Gastrocnemius medialis (tissue), 4 donors: ENCODE results near the gene WFDC8. TPM values are rescaled to one million over a fixed set of nuclear protein-coding genes. Genes with fewer than 3 reads are reported as not detected.

Source experiments
- ATAC-seq, 2 donors: fragments of 150-250 bp; one replicate each; pipeline ENCODE4 v1.9.1; 2016
- DNase-seq, 2 donors: peaks; one replicate each; pipeline ENCODE4 v3.0.0-alpha.2; 2019
- H3K27ac ChIP-seq, 4 donors: fragments of 200-600 bp; sonication (generic); 1 replicate in 1 of 4; 2 replicates in 3 of 4; pipeline ENCODE4 v1.5.1; 2016 to 2018; ENCODE audit warnings: mild to moderate bottlenecking in 2 of 4, moderate library complexity in 1 of 4
- H3K27me3 ChIP-seq, 3 donors: fragments of 200-600 bp; sonication (generic) in 2 of 3; 1 replicate in 1 of 3; 2 replicates in 2 of 3; pipeline versions ENCODE4 v1.5.1 to v1.6.0; 2016 to 2019; ENCODE audit warnings: mild to moderate bottlenecking in 1 of 3, moderate library complexity in 1 of 3
- H3K36me3 ChIP-seq, 2 donors: fragments of 200-600 bp; sonication (generic) in 1 of 2; one replicate each; pipeline ENCODE4 v1.5.1; 2017 to 2018
- H3K4me1 ChIP-seq, 2 donors: fragments of 200-600 bp; sonication (generic) in 1 of 2; one replicate each; pipeline ENCODE4 v1.5.1; 2016 to 2017; ENCODE audit warnings: mild to moderate bottlenecking in 2 of 2
- H3K4me3 ChIP-seq, 4 donors: fragments of 200-600 bp; sonication (generic) in 3 of 4; 1 replicate in 1 of 4; 2 replicates in 3 of 4; pipeline ENCODE4 v1.5.1; 2016 to 2019; ENCODE audit warnings: mild to moderate bottlenecking in 2 of 4
- H3K9me3 ChIP-seq, 3 donors: fragments of 200-600 bp; sonication (generic) in 2 of 3; 1 replicate in 1 of 3; 2 replicates in 2 of 3; pipeline ENCODE4 v1.5.1; 2016 to 2019
- CTCF ChIP-seq, 5 experiments: fragments of 450-650 bp in 3 of 5; fragments of 200-600 bp in 2 of 5; sonication (generic) in 2 of 5; IDR thresholded peaks in 4 of 5; conservative IDR thresholded peaks in 1 of 5; 1 replicate in 4 of 5; 2 replicates in 1 of 5; pipeline ENCODE4 v1.5.1; 2016 to 2019; ENCODE audit warnings: antibody characterized with exemption in 5 of 5, mild to moderate bottlenecking in 3 of 5, moderate library complexity in 3 of 5
- POLR2A ChIP-seq, 2 donors: fragments of 450-650 bp; IDR thresholded peaks; one replicate each; pipeline ENCODE4 v1.6.1; 2017; ENCODE audit warnings: antibody characterized with exemption in 2 of 2, mild to moderate bottlenecking in 2 of 2, moderate library complexity in 2 of 2
- in situ Hi-C, 4 donors: fragments of 200-750 bp; cut with MboI; loops; one replicate each; pipeline versions ENCODE4 v1.15.0 to v1.8.0; 2017; ENCODE audit warnings: low sequenced_read_pairs in 4 of 4
- intact Hi-C: fragments of 100-400 bp; cut with DNase I; formaldehyde crosslinking; loops from one replicate; pipeline ENCODE4 v1.15.1; 2023; ENCODE audit warnings: low total_unique reads
- total RNA-seq, 4 donors: library from RNA; depleted of rRNA; stranded (reverse); fragments of >200 nt; gene quantifications; one replicate each; pipeline versions ENCODE4 v1.1.0 to v1.2.3, GENCODE V29; 2016

The WFDC8 gene
- total RNA-seq, 4 donors from 2014 or later = not detected

- DNase-seq = no peak
- Histone ChIP-seq H3K4me1 (no peaks in the 10 kb centered on the region), H3K4me3 (no peak overlapping the region), H3K27me3 (no peaks in the 10 kb centered on the region), H3K27ac (no peak overlapping the region), H3K36me3 (no peaks in the 10 kb centered on the region), H3K9me3 (no peaks in the 10 kb centered on the region)
- TF ChIP-seq CTCF (IDR thresholded peaks at IDR 0.05 in 4 of 5, conservative IDR thresholded peaks at IDR 0.05 in 1 of 5) = no peak
- TF ChIP-seq POLR2A (IDR thresholded peaks at IDR 0.05) = no peak
- in situ Hi-C loops = loop anchor here in 2 of 4 donors (25.0 kb wide), 1 partner anchor 101 kb away; the partner anchor contains the start of genes SPINT4 (in 2 of the 2), WFDC10B (in 2 of the 2) and WFDC13 (in 2 of the 2)
- intact Hi-C loops = no loop called here
- ATAC-seq = no peak
Measured at GRCh38 chr20:45611054-45611453, 32.0 kb upstream of the WFDC8 start.

- in situ Hi-C loops = loop anchor here in 2 of 4 donors (25.0 kb wide), 1 partner anchor 104 kb away; the partner anchor contains the start of genes SPINT4 (in 2 of the 2), WFDC10B (in 2 of the 2) and WFDC13 (in 2 of the 2)
- intact Hi-C loops = no loop called here
- DNase-seq (no peak), ATAC-seq (no peak)
- Histone ChIP-seq H3K27me3 (no peaks in the 10 kb centered on the region), H3K4me1 (no peaks in the 10 kb centered on the region), H3K4me3 (no peak overlapping the region), H3K36me3 (no peaks in the 10 kb centered on the region), H3K27ac (no peak overlapping the region), H3K9me3 (no peaks in the 10 kb centered on the region)
- no peak for TF ChIP-seq CTCF (IDR thresholded peaks at IDR 0.05 in 4 of 5, conservative IDR thresholded peaks at IDR 0.05 in 1 of 5)
- TF ChIP-seq POLR2A (IDR thresholded peaks at IDR 0.05) = no peak
Measured at GRCh38 chr20:45607810-45608209, 28.7 kb upstream of the WFDC8 start.

- Histone ChIP-seq H3K36me3 (no peaks in the 10 kb centered on the region), H3K27me3 (peaks cover 0 to 2% (median 0%) of the 10 kb centered on the region in 3 donors), H3K9me3 (no peaks in the 10 kb centered on the region), H3K4me3 (no peak overlapping the region), H3K4me1 (no peaks in the 10 kb centered on the region), H3K27ac (no peak overlapping the region)
- intact Hi-C loops = no loop called here
- DNase-seq (no peak), ATAC-seq (no peak)
- in situ Hi-C loops = no loop called here
- TF ChIP-seq POLR2A (IDR thresholded peaks at IDR 0.05) = no peak
- no peak for TF ChIP-seq CTCF (IDR thresholded peaks at IDR 0.05 in 4 of 5, conservative IDR thresholded peaks at IDR 0.05 in 1 of 5)
Measured at GRCh38 chr20:45595235-45595634, 16.2 kb upstream of the WFDC8 start.

GRCh38 chr20:45593498-45593897 is 14.4 kb upstream of the WFDC8 start:
- TF ChIP-seq CTCF (IDR thresholded peaks at IDR 0.05 in 4 of 5, conservative IDR thresholded peaks at IDR 0.05 in 1 of 5) (no peak), POLR2A (IDR thresholded peaks at IDR 0.05) (no peak)
- in situ Hi-C loops = no loop called here
- Histone ChIP-seq H3K27me3 (peaks cover 0 to 2% (median 0%) of the 10 kb centered on the region in 3 donors), H3K4me3 (no peak overlapping the region), H3K4me1 (no peaks in the 10 kb centered on the region), H3K9me3 (no peaks in the 10 kb centered on the region), H3K36me3 (no peaks in the 10 kb centered on the region), H3K27ac (no peak overlapping the region)
- DNase-seq (no peak), ATAC-seq (no peak)
- intact Hi-C loops = no loop called here
